Measurements from ENCODE around the gene SDHB.

The SDHB gene

GRCh38 chr1:16981269-16981849, 72.5 kb downstream of the SDHB start:
- no peak for DNase-seq

GRCh38 chr1:16980473-16981268, 73.2 kb downstream of the SDHB start, which contains the start of gene MFAP2:
MFAP2 (minus strand) TSS chr1:16980620; CDS start chr1:16978273, 2,347 bp downstream.
- no peak for DNase-seq

GRCh38 chr1:16979475-16980327, 74.1 kb downstream of the SDHB start:
- DNase-seq: no peak

GRCh38 chr1:16978567-16979474, 75.0 kb downstream of the SDHB start:
- DNase-seq: no peak

GRCh38 chr1:16978139-16978538, 75.7 kb downstream of the SDHB start:
- DNase-seq: no peak

GRCh38 chr1:16977377-16977776, 76.5 kb downstream of the SDHB start:
- no peak for DNase-seq

- DNase-seq: no peak
These were observed 76.9 kb downstream of the SDHB start for GRCh38 chr1:16976966-16977365.

GRCh38 chr1:16975838-16976237, 78.0 kb downstream of the SDHB start:
- no peak for DNase-seq

- DNase-seq: no peak
These were observed 78.6 kb downstream of the SDHB start for GRCh38 chr1:16975211-16975610.

GRCh38 chr1:16973215-16973614, 80.6 kb downstream of the SDHB start:
- no peak for DNase-seq

GRCh38 chr1:16972189-16972895, 81.5 kb downstream of the SDHB start:
- DNase-seq: no peak

GRCh38 chr1:16971341-16972188, 82.3 kb downstream of the SDHB start:
- DNase-seq: no peak

GRCh38 chr1:16970132-16970910, 83.5 kb downstream of the SDHB start:
- DNase-seq: no peak

- DNase-seq: no peak
These were observed 84.2 kb downstream of the SDHB start for GRCh38 chr1:16969651-16970050.

- no peak for DNase-seq
These were observed 84.7 kb downstream of the SDHB start for GRCh38 chr1:16969057-16969611.
